Measurements from ENCODE around the gene ANO4.
"Not testable (repeated sequence)": the region's sequence is repeated elsewhere in the genome, so short reads cannot be mapped to it uniquely, and the experiment has no call there.

ANO4 gene

GRCh38 chr12:101107032-101107763 lies 312.6 kb downstream of the ANO4 start:
- no peak for DNase-seq

GRCh38 chr12:101108130-101108529 lies 313.6 kb downstream of the ANO4 start:
- no peak for DNase-seq

GRCh38 chr12:101110866-101111265 lies 316.3 kb downstream of the ANO4 start:
- no peak for DNase-seq

GRCh38 chr12:101111441-101111840 lies 316.9 kb downstream of the ANO4 start:
- DNase-seq: no peak

GRCh38 chr12:101115326-101115725 lies 320.8 kb downstream of the ANO4 start:
- DNase-seq: no peak

- DNase-seq: no peak
Observed at GRCh38 chr12:101116911-101117310, 322.3 kb downstream of the ANO4 start.

GRCh38 chr12:101117842-101118241 lies 323.3 kb downstream of the ANO4 start:
- no peak for DNase-seq

- no peak for DNase-seq
Observed at GRCh38 chr12:101127521-101128219, 333.1 kb downstream of the ANO4 start.

GRCh38 chr12:101145777-101146431 lies 351.3 kb downstream of the ANO4 start:
- not testable (repeated sequence) for DNase-seq

- DNase-seq: no peak
Observed at GRCh38 chr12:101165319-101165718, 370.7 kb downstream of the ANO4 start.

- DNase-seq: no peak
Observed at GRCh38 chr12:101166866-101167265, 372.3 kb downstream of the ANO4 start.

- no peak for DNase-seq
Observed at GRCh38 chr12:101168001-101168400, 373.4 kb downstream of the ANO4 start.

- no peak for DNase-seq
Observed at GRCh38 chr12:101172316-101172715, 377.7 kb downstream of the ANO4 start.

GRCh38 chr12:101173197-101173749 lies 378.7 kb downstream of the ANO4 start:
- no peak for DNase-seq

- DNase-seq: no peak
Observed at GRCh38 chr12:101174541-101174940, 380.0 kb downstream of the ANO4 start.
